GM21737 (cell line): Measurements from ENCODE around the gene ASNSD1.
"Not testable (repeated sequence)": the region's sequence is repeated elsewhere in the genome, so short reads cannot be mapped to it uniquely, and the experiment has no call there.

ENCODE experiments used
- ATAC-seq: cut with Tn5 transposase; IDR thresholded peaks from one replicate; pipeline ENCODE4 v1.9.1; 2021; ENCODE audit warnings: mild to moderate bottlenecking, moderate library complexity; ENCODE audit not compliant: unreplicated experiment

ASNSD1 gene

GRCh38 chr2:189684811-189685210 lies 23.6 kb downstream of the ASNSD1 start:
- no peak for ATAC-seq

GRCh38 chr2:189685540-189686229 lies 24.4 kb downstream of the ASNSD1 start:
- ATAC-seq: peak; percentile 66

- ATAC-seq: not testable (repeated sequence)
Observed at GRCh38 chr2:189687796-189688195, 26.5 kb downstream of the ASNSD1 start.

GRCh38 chr2:189696223-189696622 lies 35.0 kb downstream of the ASNSD1 start:
- no peak for ATAC-seq

- ATAC-seq: no peak
Observed at GRCh38 chr2:189698020-189698887, 37.0 kb downstream of the ASNSD1 start.

- ATAC-seq: no peak
Observed at GRCh38 chr2:189700681-189701080, 39.4 kb downstream of the ASNSD1 start.

GRCh38 chr2:189702071-189702470 lies 40.8 kb downstream of the ASNSD1 start:
- ATAC-seq: no peak

GRCh38 chr2:189709501-189710221 lies 48.4 kb downstream of the ASNSD1 start:
- no peak for ATAC-seq

- ATAC-seq: not testable (repeated sequence)
Observed at GRCh38 chr2:189717593-189717992, 56.3 kb downstream of the ASNSD1 start.

GRCh38 chr2:189719571-189719970 lies 58.3 kb downstream of the ASNSD1 start:
- ATAC-seq: no peak
